Gastrocnemius medialis (tissue), 4 donors: Measurements from ENCODE around the gene TMEM269. TPM values are rescaled to one million over a fixed set of nuclear protein-coding genes. Genes with fewer than 3 reads are reported as not detected.

ENCODE experiments used
- ATAC-seq, 2 donors: fragments of 150-250 bp; one replicate each; pipeline ENCODE4 v1.9.1; 2016
- DNase-seq, 2 donors: peaks; one replicate each; pipeline ENCODE4 v3.0.0-alpha.2; 2019
- H3K27ac ChIP-seq, 4 donors: fragments of 200-600 bp; sonication (generic); 1 replicate in 1 of 4; 2 replicates in 3 of 4; pipeline ENCODE4 v1.5.1; 2016 to 2018; ENCODE audit warnings: mild to moderate bottlenecking in 2 of 4, moderate library complexity in 1 of 4
- H3K27me3 ChIP-seq, 3 donors: fragments of 200-600 bp; sonication (generic) in 2 of 3; 1 replicate in 1 of 3; 2 replicates in 2 of 3; pipeline versions ENCODE4 v1.5.1 to v1.6.0; 2016 to 2019; ENCODE audit warnings: mild to moderate bottlenecking in 1 of 3, moderate library complexity in 1 of 3
- H3K36me3 ChIP-seq, 2 donors: fragments of 200-600 bp; sonication (generic) in 1 of 2; one replicate each; pipeline ENCODE4 v1.5.1; 2017 to 2018
- H3K4me1 ChIP-seq, 2 donors: fragments of 200-600 bp; sonication (generic) in 1 of 2; one replicate each; pipeline ENCODE4 v1.5.1; 2016 to 2017; ENCODE audit warnings: mild to moderate bottlenecking in 2 of 2
- H3K4me3 ChIP-seq, 4 donors: fragments of 200-600 bp; sonication (generic) in 3 of 4; 1 replicate in 1 of 4; 2 replicates in 3 of 4; pipeline ENCODE4 v1.5.1; 2016 to 2019; ENCODE audit warnings: mild to moderate bottlenecking in 2 of 4
- H3K9me3 ChIP-seq, 3 donors: fragments of 200-600 bp; sonication (generic) in 2 of 3; 1 replicate in 1 of 3; 2 replicates in 2 of 3; pipeline ENCODE4 v1.5.1; 2016 to 2019
- CTCF ChIP-seq, 5 experiments: fragments of 450-650 bp in 3 of 5; fragments of 200-600 bp in 2 of 5; sonication (generic) in 2 of 5; IDR thresholded peaks in 4 of 5; conservative IDR thresholded peaks in 1 of 5; 1 replicate in 4 of 5; 2 replicates in 1 of 5; pipeline ENCODE4 v1.5.1; 2016 to 2019; ENCODE audit warnings: antibody characterized with exemption in 5 of 5, mild to moderate bottlenecking in 3 of 5, moderate library complexity in 3 of 5
- POLR2A ChIP-seq, 2 donors: fragments of 450-650 bp; IDR thresholded peaks; one replicate each; pipeline ENCODE4 v1.6.1; 2017; ENCODE audit warnings: antibody characterized with exemption in 2 of 2, mild to moderate bottlenecking in 2 of 2, moderate library complexity in 2 of 2
- in situ Hi-C, 4 donors: fragments of 200-750 bp; cut with MboI; loops; one replicate each; pipeline versions ENCODE4 v1.15.0 to v1.8.0; 2017; ENCODE audit warnings: low sequenced_read_pairs in 4 of 4
- intact Hi-C: fragments of 100-400 bp; cut with DNase I; formaldehyde crosslinking; loops from one replicate; pipeline ENCODE4 v1.15.1; 2023; ENCODE audit warnings: low total_unique reads
- total RNA-seq, 4 donors: library from RNA; depleted of rRNA; stranded (reverse); fragments of >200 nt; gene quantifications; one replicate each; pipeline versions ENCODE4 v1.1.0 to v1.2.3, GENCODE V29; 2016

TMEM269 gene
- total RNA-seq, 4 donors from 2014 or later: 0.19 to 0.25 TPM; not detected in 2

DNA sequence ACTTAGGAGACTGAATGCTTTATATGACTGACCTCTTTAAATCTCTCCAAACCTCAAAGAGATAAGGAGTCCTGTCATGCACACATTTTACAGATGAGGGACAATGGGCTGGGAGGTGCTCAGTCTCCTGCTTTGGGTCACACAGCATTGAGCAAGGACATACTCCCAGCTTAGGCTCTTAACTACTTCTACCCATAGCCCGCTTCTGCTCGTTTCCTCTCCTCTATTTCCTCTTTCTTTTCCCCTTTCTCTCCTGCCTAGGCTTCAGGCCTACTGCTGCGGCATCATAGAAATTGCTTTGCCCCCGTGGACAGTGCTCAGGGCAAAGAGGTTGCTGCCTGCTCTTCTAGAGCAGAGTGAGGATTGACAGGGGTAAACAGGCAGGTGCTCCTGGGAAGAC lies 49.2 kb downstream of the TMEM269 start:
- in situ Hi-C loops: no loop called here
- TF ChIP-seq POLR2A (IDR thresholded peaks at IDR 0.05): no peak
- TF ChIP-seq CTCF (IDR thresholded peaks at IDR 0.05 in 4 of 5, conservative IDR thresholded peaks at IDR 0.05 in 1 of 5): no peak
- ATAC-seq: no peak
- Histone ChIP-seq H3K9me3 (no peaks in the 10 kb centered on the region), H3K4me1 (no peaks in the 10 kb centered on the region), H3K27ac (no peak overlapping the region), H3K36me3 (peaks cover 0 to 13% of the 10 kb centered on the region in 2 donors), H3K27me3 (no peaks in the 10 kb centered on the region), H3K4me3 (no peak overlapping the region)
- DNase-seq: no peak
- intact Hi-C loops: no loop called here

GRCh38 chr1:42834803-42835202 lies 50.0 kb downstream of the TMEM269 start:
- H3K36me3 ChIP-seq: peaks cover 0 to 13% of the 10 kb centered on the region in 2 donors
- DNase-seq: no peak
- H3K4me3 ChIP-seq: no peak overlapping the region
- H3K27me3 ChIP-seq: no peaks in the 10 kb centered on the region
- intact Hi-C loops (no loop called here), in situ Hi-C loops (no loop called here)
- no peaks in the 10 kb centered on the region for H3K9me3 ChIP-seq
- no peak for ATAC-seq
- H3K4me1 ChIP-seq: no peaks in the 10 kb centered on the region
- H3K27ac ChIP-seq: no peak overlapping the region
- TF ChIP-seq POLR2A (IDR thresholded peaks at IDR 0.05) (no peak), CTCF (IDR thresholded peaks at IDR 0.05 in 4 of 5, conservative IDR thresholded peaks at IDR 0.05 in 1 of 5) (no peak)

DNA sequence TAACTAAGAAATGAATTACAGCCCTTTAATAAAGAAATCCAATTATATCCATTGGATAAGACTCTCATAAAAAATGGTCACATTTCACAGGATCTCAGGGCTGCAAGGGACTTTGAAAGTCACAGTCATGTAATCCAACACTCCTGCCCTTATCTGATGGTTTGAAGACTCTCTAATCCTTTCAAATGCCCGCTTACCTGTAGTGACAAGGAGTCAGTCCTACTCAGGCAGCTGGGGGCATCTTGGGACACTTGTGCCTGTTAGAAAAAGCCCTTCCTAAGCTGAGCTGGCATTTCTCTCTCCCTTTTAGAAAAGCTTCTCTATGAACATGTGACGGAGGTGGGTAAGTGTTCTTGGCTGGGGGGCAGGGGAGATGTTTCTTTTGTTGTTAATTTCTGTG lies 50.6 kb downstream of the TMEM269 start:
- H3K4me3 ChIP-seq: no peak overlapping the region
- DNase-seq (no peak), ATAC-seq (no peak)
- no peak overlapping the region for H3K27ac ChIP-seq
- H3K36me3 ChIP-seq: peaks cover 0 to 9% of the 10 kb centered on the region in 2 donors
- intact Hi-C loops: no loop called here
- TF ChIP-seq CTCF (IDR thresholded peaks at IDR 0.05 in 4 of 5, conservative IDR thresholded peaks at IDR 0.05 in 1 of 5): no peak
- TF ChIP-seq POLR2A (IDR thresholded peaks at IDR 0.05): no peak
- no peaks in the 10 kb centered on the region for H3K27me3 ChIP-seq
- in situ Hi-C loops: no loop called here
- H3K9me3 ChIP-seq: no peaks in the 10 kb centered on the region
- no peaks in the 10 kb centered on the region for H3K4me1 ChIP-seq

DNA sequence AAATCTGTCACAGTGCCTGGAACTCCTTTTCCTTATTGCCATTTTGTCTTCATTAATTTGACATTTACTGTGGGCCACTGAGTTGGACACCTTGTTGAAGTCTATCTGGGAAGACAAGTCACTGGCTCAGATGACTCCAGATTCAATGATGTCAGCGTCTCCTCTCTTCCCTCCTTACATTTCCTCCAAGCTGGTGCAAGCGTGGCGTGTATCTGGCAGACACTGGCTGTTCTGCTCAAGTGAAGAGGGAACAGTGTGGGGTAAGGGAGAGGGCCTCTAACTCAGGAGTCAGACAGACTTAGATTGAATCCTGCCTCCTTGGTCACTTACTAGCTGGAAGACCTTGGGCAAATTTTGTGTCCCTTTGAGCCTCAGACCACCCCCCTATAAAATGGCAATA lies 52.9 kb downstream of the TMEM269 start:
- peaks cover 0 to 10% of the 10 kb centered on the region in 2 donors for H3K36me3 ChIP-seq
- intact Hi-C loops (no loop called here), in situ Hi-C loops (no loop called here)
- TF ChIP-seq POLR2A (IDR thresholded peaks at IDR 0.05): no peak
- no peak for TF ChIP-seq CTCF (IDR thresholded peaks at IDR 0.05 in 4 of 5, conservative IDR thresholded peaks at IDR 0.05 in 1 of 5)
- H3K27me3 ChIP-seq: no peaks in the 10 kb centered on the region
- no peaks in the 10 kb centered on the region for H3K4me1 ChIP-seq
- DNase-seq (no peak), ATAC-seq (no peak)
- no peak overlapping the region for H3K27ac ChIP-seq
- no peaks in the 10 kb centered on the region for H3K9me3 ChIP-seq
- no peak overlapping the region for H3K4me3 ChIP-seq

DNA sequence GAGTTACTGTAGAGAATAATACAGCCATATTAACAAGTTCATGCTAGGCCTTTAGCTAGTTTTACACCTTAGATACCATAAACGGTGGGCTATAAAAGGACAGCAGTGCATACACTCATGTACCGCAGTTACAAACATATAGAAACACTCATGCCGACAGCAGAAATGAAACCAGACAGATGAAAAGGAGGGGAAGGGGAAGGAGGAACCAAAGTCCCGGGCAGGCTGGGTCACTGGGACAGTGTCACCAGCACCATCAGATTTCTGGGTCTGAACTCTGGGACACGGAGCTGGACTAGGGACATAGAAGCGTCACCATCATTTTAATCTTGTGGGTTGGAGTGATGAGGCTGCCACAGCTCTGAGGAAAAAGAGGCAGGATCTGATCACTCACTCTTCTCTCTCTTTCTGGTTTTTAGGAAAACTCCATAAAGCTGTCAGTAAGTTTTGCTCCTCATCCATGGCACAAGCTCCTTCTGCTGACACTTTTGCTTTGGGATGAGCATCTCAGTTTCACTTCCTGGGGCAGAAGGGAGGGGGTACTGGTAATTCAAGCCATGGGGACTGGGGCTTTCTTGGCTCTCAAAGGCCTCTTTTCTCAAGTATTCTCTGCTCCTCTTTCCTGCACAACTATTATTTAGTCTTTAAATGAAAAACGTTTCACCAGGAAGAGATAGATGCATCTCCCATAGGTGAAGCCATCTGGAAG lies 53.8 kb downstream of the TMEM269 start:
- Histone ChIP-seq H3K36me3 (peaks cover 0 to 14% of the 10 kb centered on the region in 2 donors), H3K9me3 (no peaks in the 10 kb centered on the region), H3K27ac (no peak overlapping the region), H3K4me3 (no peak overlapping the region), H3K27me3 (no peaks in the 10 kb centered on the region), H3K4me1 (no peaks in the 10 kb centered on the region)
- intact Hi-C loops: no loop called here
- TF ChIP-seq POLR2A (IDR thresholded peaks at IDR 0.05) (no peak), CTCF (IDR thresholded peaks at IDR 0.05 in 4 of 5, conservative IDR thresholded peaks at IDR 0.05 in 1 of 5) (no peak)
- DNase-seq: no peak
- ATAC-seq: no peak
- in situ Hi-C loops: no loop called here
